ENCODE measurements around the gene MPHOSPH6.
"Not testable (repeated sequence)": the region's sequence is repeated elsewhere in the genome, so short reads cannot be mapped to it uniquely, and the experiment has no call there.

Gene MPHOSPH6

GRCh38 chr16:82152196-82152595 is 17.8 kb downstream of the MPHOSPH6 start:
- no peak for TF ChIP-seq CTCF (IDR thresholded peaks at IDR 0.05; ENCODE audit: low read depth, low read length)
- H3K4me3 ChIP-seq (ENCODE audit: low read depth, low read length): no peak overlapping the region

- no peak for TF ChIP-seq CTCF (IDR thresholded peaks at IDR 0.05; ENCODE audit: low read depth, low read length)
- no peak overlapping the region for H3K4me3 ChIP-seq (ENCODE audit: low read depth, low read length)
These were observed 19.5 kb downstream of the MPHOSPH6 start for GRCh38 chr16:82150549-82150948.

- H3K4me3 ChIP-seq (ENCODE audit: low read depth, low read length): no peak overlapping the region
- TF ChIP-seq CTCF (IDR thresholded peaks at IDR 0.05; ENCODE audit: low read depth, low read length): no peak
These were observed 20.5 kb downstream of the MPHOSPH6 start for GRCh38 chr16:82149536-82149935.

- H3K4me3 ChIP-seq (ENCODE audit: low read depth, low read length): no peak overlapping the region
- TF ChIP-seq CTCF (IDR thresholded peaks at IDR 0.05; ENCODE audit: low read depth, low read length): no peak
These were observed 22.5 kb downstream of the MPHOSPH6 start for GRCh38 chr16:82147546-82147945.

- no peak for TF ChIP-seq CTCF (IDR thresholded peaks at IDR 0.05; ENCODE audit: low read depth, low read length)
- H3K4me3 ChIP-seq (ENCODE audit: low read depth, low read length): no peak overlapping the region
These were observed 23.1 kb downstream of the MPHOSPH6 start for GRCh38 chr16:82146957-82147356.

- TF ChIP-seq CTCF (IDR thresholded peaks at IDR 0.05; ENCODE audit: low read depth, low read length): no peak
- H3K4me3 ChIP-seq (ENCODE audit: low read depth, low read length): no peak overlapping the region
These were observed 23.5 kb downstream of the MPHOSPH6 start for GRCh38 chr16:82146556-82146955.

- H3K4me3 ChIP-seq (ENCODE audit: low read depth, low read length): not testable (repeated sequence)
These were observed 30.8 kb downstream of the MPHOSPH6 start for GRCh38 chr16:82139286-82139571.

GRCh38 chr16:82138478-82139285 is 31.3 kb downstream of the MPHOSPH6 start:
- no peak for TF ChIP-seq CTCF (IDR thresholded peaks at IDR 0.05; ENCODE audit: low read depth, low read length)
- H3K4me3 ChIP-seq (ENCODE audit: low read depth, low read length): no peak overlapping the region

Measured in WI38 (cell line).